OCI-M2 (cell line): ENCODE results near the gene SBK3.
"Not testable (repeated sequence)": the region's sequence is repeated elsewhere in the genome, so short reads cannot be mapped to it uniquely, and the experiment has no call there.

Source experiments
- DNase-seq: peaks from one replicate; lab custom pipeline; 2025; ENCODE audit not compliant: unreplicated experiment; lab: John Stamatoyannopoulos, UW

The SBK3 gene

GRCh38 chr19:55545443-55545842 lies at the start of gene SBK3:
Gene SBK3 (minus strand): TSS chr19:55545543. CDS start chr19:55545543, 0 bp downstream.
- no peak for DNase-seq

GRCh38 chr19:55593096-55593772 lies 47.9 kb upstream of the SBK3 start:
- DNase-seq: no peak

- no peak for DNase-seq
These were observed 47.2 kb upstream of the SBK3 start for GRCh38 chr19:55592391-55593090.

- DNase-seq: no peak
These were observed 46.2 kb upstream of the SBK3 start for GRCh38 chr19:55591555-55591954.

- no peak for DNase-seq
These were observed 45.3 kb upstream of the SBK3 start for GRCh38 chr19:55590617-55591016.

- DNase-seq: no peak
These were observed 44.8 kb upstream of the SBK3 start for GRCh38 chr19:55590109-55590508.

- no peak for DNase-seq
These were observed 43.4 kb upstream of the SBK3 start for GRCh38 chr19:55588738-55589137.

- DNase-seq: peak; percentile 38
These were observed 41.8 kb upstream of the SBK3 start for GRCh38 chr19:55586976-55587668.

- DNase-seq: no peak
These were observed 40.5 kb upstream of the SBK3 start for GRCh38 chr19:55585658-55586339.

- DNase-seq: no peak
These were observed 39.5 kb upstream of the SBK3 start for GRCh38 chr19:55584871-55585270.

GRCh38 chr19:55583897-55584296 lies 38.6 kb upstream of the SBK3 start:
- not testable (repeated sequence) for DNase-seq

- DNase-seq: not testable (repeated sequence)
These were observed 36.9 kb upstream of the SBK3 start for GRCh38 chr19:55582284-55582683.

- no peak for DNase-seq
These were observed 36.5 kb upstream of the SBK3 start for GRCh38 chr19:55581823-55582223.

GRCh38 chr19:55581145-55581822 lies 35.9 kb upstream of the SBK3 start:
- DNase-seq: no peak

GRCh38 chr19:55580628-55581144 lies 35.3 kb upstream of the SBK3 start, which contains the start of gene ZNF579:
Gene ZNF579 (minus strand): TSS chr19:55580848. CDS start chr19:55579639, 1,209 bp downstream.
- peak; percentile 65 for DNase-seq

GRCh38 chr19:55579766-55580621 lies 34.7 kb upstream of the SBK3 start:
- no peak for DNase-seq

GRCh38 chr19:55578761-55579747 lies 33.7 kb upstream of the SBK3 start:
- no peak for DNase-seq

- DNase-seq: no peak
These were observed 32.9 kb upstream of the SBK3 start for GRCh38 chr19:55578031-55578760.
